ENCODE measurements around the gene TOMM40. TPM values are rescaled to one million over a fixed set of nuclear protein-coding genes. Genes with fewer than 3 reads are reported as not detected.
A peak's percentile ranks its signal among the peaks of the same experiment; 100 is the strongest.
"Not testable (repeated sequence)": the region's sequence is repeated elsewhere in the genome, so short reads cannot be mapped to it uniquely, and the experiment has no call there.

The TOMM40 gene
- total RNA-seq, 3 donors from 2014 or later: 47.9 to 82.6 (median 53.5) TPM

DNA sequence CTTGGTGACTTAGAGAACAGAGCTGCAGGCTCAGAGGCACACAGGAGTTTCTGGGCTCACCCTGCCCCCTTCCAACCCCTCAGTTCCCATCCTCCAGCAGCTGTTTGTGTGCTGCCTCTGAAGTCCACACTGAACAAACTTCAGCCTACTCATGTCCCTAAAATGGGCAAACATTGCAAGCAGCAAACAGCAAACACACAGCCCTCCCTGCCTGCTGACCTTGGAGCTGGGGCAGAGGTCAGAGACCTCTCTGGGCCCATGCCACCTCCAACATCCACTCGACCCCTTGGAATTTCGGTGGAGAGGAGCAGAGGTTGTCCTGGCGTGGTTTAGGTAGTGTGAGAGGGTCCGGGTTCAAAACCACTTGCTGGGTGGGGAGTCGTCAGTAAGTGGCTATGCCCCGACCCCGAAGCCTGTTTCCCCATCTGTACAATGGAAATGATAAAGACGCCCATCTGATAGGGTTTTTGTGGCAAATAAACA is 33.2 kb downstream of the TOMM40 start:
- Histone ChIP-seq H3K9me3 (no peaks in the 10 kb centered on the region), H3K4me1 (ENCODE audit: low read depth) (peaks cover 5% of the 10 kb centered on the region), H3K4me3 (no peak overlapping the region), H3K36me3 (ENCODE audit: low read depth) (no peaks in the 10 kb centered on the region)
- intact Hi-C loops (cut with DNase I, micrococcal nuclease): no loop called here
- DNase-seq: no peak
- TF ChIP-seq, protein P1, sequence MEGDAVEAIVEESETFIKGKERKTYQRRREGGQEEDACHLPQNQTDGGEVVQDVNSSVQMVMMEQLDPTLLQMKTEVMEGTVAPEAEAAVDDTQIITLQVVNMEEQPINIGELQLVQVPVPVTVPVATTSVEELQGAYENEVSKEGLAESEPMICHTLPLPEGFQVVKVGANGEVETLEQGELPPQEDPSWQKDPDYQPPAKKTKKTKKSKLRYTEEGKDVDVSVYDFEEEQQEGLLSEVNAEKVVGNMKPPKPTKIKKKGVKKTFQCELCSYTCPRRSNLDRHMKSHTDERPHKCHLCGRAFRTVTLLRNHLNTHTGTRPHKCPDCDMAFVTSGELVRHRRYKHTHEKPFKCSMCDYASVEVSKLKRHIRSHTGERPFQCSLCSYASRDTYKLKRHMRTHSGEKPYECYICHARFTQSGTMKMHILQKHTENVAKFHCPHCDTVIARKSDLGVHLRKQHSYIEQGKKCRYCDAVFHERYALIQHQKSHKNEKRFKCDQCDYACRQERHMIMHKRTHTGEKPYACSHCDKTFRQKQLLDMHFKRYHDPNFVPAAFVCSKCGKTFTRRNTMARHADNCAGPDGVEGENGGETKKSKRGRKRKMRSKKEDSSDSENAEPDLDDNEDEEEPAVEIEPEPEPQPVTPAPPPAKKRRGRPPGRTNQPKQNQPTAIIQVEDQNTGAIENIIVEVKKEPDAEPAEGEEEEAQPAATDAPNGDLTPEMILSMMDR (IDR thresholded peaks at IDR 0.05): no peak
- ATAC-seq: no peak

DNA sequence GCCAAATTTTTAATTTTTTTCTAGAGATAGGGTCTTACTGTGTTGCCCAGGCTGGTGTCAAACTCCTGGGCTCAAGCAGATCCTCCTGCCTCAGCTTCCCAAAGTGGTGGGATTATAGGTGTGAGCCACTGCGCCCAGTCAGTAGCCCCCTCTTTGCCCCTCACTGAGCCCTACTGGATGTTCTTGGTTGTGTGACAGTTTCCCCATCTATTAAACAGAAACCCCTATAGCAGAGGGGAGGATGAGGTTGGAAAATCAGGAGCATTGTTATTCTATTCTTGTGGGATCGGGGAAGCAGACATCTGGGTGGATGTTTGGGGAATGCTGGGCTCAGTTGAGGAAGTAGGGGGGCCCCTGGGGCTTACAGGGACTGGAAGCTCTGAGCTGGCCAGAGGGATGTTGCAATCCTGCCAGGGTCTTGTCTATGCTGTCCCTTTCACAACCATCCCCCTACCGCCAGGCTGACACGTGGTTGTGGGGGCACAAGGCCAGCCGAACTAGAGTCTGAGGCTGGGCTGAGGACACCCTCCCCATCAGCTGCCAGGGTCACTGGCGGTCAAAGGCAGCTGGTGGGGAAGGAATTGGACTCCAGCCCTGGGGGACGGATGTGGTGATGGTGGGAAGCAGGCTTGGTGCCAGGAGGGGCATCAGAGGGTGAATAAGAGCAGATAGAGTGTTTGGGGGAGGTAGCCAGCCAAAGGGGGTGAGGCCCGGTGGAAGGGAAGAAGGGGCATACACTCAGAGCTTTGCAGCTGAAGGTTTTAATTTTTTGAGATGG is 34.2 kb downstream of the TOMM40 start:
- Histone ChIP-seq H3K4me3 (no peak overlapping the region), H3K36me3 (ENCODE audit: low read depth) (no peaks in the 10 kb centered on the region), H3K4me1 (ENCODE audit: low read depth) (peaks cover 5% of the 10 kb centered on the region), H3K9me3 (no peaks in the 10 kb centered on the region)
- DNase-seq (peak; percentile 69 to 82 (median 70)), ATAC-seq (peak; percentile 52)
- intact Hi-C loops (cut with DNase I, micrococcal nuclease): no loop called here
- TF ChIP-seq, protein P1 (IDR thresholded peaks at IDR 0.05): no peak

DNA sequence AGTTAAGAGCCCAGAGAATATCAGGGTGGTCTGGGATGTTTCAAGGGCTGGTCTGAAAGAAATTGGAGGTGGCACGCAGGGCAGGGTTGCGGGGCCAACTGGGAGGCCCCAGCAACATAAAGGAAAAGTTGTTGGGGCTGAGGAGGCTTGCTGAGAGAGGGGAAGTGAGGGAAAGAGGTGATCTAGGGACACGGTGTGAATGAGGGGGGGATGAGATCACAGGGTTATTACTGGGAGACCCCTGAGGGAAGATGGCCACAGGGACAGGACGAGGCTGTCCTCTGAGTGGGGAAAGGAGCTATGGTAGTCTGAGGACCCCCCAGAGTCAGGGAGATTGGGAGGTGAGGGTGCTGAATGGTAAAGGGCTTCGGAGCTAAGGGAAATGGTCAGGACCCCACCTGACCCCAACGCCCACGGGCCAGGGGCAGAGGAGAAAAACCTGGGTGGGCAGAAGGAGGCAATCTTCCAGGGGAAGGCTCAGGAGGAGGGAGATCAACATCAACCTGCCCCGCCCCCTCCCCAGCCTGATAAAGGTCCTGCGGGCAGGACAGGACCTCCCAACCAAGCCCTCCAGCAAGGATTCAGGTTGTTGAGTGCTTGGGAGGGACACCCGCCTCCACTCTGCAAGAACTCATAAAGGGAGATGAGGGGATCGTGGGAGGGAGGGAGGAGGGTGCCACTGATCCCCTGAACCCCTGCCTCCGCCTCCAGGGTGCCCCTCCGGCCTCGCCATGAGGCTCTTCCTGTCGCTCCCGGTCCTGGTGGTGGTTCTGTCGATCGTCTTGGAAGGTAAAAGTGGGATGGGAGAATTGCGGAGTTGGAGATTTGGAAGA is 35.4 kb downstream of the TOMM40 start:
- intact Hi-C loops (cut with DNase I, micrococcal nuclease); DNase-seq; H3K4me3 ChIP-seq: not testable (repeated sequence)

DNA sequence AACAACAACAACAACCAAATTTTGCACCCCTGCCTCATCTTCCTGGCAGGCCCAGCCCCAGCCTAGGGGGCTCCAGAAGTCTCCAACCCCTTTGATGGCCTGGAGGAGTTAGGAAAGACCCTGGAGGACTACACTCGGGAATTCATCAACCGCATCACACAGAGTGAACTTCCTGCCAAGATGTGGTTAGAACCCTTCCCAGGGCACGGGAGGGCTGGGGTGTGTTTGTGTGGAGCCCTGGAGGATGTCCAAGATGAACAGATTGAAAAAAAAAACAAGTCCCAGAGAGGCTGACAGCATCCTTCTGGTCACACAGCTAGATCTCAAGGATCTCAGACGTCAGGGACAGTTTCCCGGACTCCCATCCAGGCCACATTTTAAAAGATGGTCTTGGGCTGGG is 36.7 kb downstream of the TOMM40 start:
- Histone ChIP-seq H3K4me1 (ENCODE audit: low read depth) (peaks cover 5% of the 10 kb centered on the region), H3K36me3 (ENCODE audit: low read depth) (no peaks in the 10 kb centered on the region), H3K4me3 (no peak overlapping the region), H3K9me3 (no peaks in the 10 kb centered on the region)
- DNase-seq: no peak
- TF ChIP-seq, protein P1 (IDR thresholded peaks at IDR 0.05): no peak
- ATAC-seq: no peak
- intact Hi-C loops (cut with DNase I, micrococcal nuclease): no loop called here

More for the DNA sequence above, 35.4 kb downstream of the TOMM40 start:
- peak; percentile 28 for ATAC-seq
- H3K36me3 ChIP-seq (ENCODE audit: low read depth); H3K9me3 ChIP-seq; H3K4me1 ChIP-seq (ENCODE audit: low read depth): not testable (repeated sequence)

DNA sequence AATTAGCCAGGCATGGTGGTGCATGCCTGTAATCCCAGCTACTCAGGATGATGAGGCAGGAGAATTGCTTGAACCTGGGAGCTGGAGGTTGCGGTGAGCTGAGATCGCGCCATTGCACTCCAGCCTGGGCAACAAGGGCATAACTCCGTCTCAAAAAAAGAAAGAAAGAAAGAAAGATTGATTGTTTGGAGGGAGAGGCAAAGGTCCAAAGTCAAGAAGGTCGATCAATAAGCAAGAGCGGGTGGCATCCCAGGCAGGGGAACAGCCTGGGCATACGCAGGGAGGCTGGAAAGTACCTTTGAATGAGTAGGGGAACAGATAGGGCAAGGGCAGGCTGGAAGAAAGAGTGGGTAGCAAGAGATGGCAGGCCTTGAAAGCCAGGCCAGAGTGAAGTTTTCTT is 39.0 kb downstream of the TOMM40 start:
- H3K9me3 ChIP-seq: no peaks in the 10 kb centered on the region
- no peaks in the 10 kb centered on the region for H3K36me3 ChIP-seq (ENCODE audit: low read depth)
- intact Hi-C loops (cut with DNase I, micrococcal nuclease): no loop called here
- H3K4me1 ChIP-seq (ENCODE audit: low read depth): no peaks in the 10 kb centered on the region
- TF ChIP-seq, protein P1 (IDR thresholded peaks at IDR 0.05): no peak
- no peak overlapping the region for H3K4me3 ChIP-seq
- DNase-seq (no peak), ATAC-seq (no peak)

DNA sequence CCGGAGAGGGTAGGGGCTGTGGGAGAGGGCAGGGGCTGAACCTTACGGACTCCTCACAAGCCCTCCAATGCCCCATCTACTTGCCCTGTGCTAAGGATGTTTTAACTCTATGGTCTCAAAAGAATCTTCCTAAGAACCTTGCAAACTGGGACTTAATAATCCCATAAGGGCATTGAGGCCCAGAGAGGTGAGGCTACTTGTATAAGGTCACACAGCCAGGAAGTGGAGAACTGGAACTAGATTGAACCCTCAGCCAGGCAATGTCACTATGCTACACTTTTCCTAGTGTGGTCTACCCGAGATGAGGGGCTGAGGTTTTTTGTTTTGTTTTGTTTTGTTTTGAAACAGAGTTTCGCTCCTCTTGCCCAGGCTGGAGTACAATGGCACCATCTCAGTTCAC is 40.5 kb downstream of the TOMM40 start:
- DNase-seq (no peak), ATAC-seq (no peak)
- no peaks in the 10 kb centered on the region for H3K36me3 ChIP-seq (ENCODE audit: low read depth)
- no peaks in the 10 kb centered on the region for H3K4me1 ChIP-seq (ENCODE audit: low read depth)
- TF ChIP-seq, protein P1 (IDR thresholded peaks at IDR 0.05): no peak
- H3K9me3 ChIP-seq: no peaks in the 10 kb centered on the region
- intact Hi-C loops (cut with DNase I, micrococcal nuclease): no loop called here
- no peak overlapping the region for H3K4me3 ChIP-seq

All from mucosa of descending colon (tissue), 3 donors.